ENCODE measurements around the gene FRAS1. TPM values are rescaled to one million over a fixed set of nuclear protein-coding genes. Genes with fewer than 3 reads are reported as not detected.
A peak's percentile ranks its signal among the peaks of the same experiment; 100 is the strongest.

FRAS1 gene
- total RNA-seq, 4 donors from 2014 or later, result 3.1 to 11.4 (median 6.7) TPM

DNA sequence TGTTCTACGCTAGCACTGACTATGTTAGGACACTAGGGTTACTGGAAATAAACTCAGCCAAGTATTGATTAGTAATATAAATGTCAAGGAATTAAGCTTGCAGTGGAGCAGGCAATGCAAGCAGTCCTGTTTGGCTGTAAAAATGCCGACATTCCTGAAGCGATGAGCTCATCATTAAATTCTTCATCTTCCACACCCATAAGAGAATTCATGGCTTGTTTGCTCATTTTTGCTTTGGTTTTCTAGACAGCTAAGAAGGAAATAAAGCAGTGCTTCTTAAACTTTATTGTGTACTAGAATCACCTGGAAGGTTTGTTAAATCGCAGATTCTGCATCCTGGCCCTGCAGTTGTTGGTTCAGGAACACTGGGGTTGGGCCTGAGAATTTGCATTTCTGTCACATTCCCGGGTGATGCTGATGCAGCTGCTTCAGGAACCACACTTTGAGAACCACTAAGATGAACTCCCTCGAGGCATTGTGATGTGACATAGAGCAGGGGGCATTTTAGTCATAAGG is 512.2 kb downstream of the FRAS1 start:
- DNase-seq, result no peak
- no peaks in the 10 kb centered on the region for H3K9me3 ChIP-seq

DNA sequence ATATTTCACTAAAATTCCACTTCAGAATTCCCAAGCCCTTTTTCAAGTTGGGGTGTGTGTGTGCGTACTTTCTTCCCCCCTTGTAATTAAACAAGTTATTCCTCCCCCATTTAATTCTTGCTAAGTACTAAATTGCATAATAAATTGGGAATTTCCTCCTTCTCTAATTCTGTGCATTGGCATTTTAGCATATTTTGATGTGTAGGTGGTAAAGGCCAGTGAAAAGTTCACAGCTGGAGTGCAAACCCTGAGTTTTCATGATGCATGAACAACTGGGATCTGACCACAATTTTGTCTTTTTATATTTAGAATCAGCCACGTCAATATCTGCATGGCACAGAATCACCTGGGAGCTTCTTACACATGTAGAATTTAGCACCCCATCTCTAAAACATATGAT is 513.0 kb downstream of the FRAS1 start:
- Histone ChIP-seq H3K9me3 (no peaks in the 10 kb centered on the region), H3K36me3 (peaks cover 0 to 5% (median 0%) of the 10 kb centered on the region in 3 donors), H3K4me1 (peaks cover 0 to 32% (median 0%) of the 10 kb centered on the region in 3 donors), H3K27ac (peak overlapping the region in 1 of 4 donors; percentile 71), H3K4me3 (no peak overlapping the region), H3K27me3 (no peaks in the 10 kb centered on the region)
- no peak for DNase-seq
- intact Hi-C loops (cut with DNase I), result no loop called here
- TF ChIP-seq POLR2A (IDR thresholded peaks at IDR 0.05), result no peak
- TF ChIP-seq, protein P1, sequence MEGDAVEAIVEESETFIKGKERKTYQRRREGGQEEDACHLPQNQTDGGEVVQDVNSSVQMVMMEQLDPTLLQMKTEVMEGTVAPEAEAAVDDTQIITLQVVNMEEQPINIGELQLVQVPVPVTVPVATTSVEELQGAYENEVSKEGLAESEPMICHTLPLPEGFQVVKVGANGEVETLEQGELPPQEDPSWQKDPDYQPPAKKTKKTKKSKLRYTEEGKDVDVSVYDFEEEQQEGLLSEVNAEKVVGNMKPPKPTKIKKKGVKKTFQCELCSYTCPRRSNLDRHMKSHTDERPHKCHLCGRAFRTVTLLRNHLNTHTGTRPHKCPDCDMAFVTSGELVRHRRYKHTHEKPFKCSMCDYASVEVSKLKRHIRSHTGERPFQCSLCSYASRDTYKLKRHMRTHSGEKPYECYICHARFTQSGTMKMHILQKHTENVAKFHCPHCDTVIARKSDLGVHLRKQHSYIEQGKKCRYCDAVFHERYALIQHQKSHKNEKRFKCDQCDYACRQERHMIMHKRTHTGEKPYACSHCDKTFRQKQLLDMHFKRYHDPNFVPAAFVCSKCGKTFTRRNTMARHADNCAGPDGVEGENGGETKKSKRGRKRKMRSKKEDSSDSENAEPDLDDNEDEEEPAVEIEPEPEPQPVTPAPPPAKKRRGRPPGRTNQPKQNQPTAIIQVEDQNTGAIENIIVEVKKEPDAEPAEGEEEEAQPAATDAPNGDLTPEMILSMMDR (IDR thresholded peaks at IDR 0.05), result no peak
- 80 to 85% methylated on average over 2 of the region's 2 CpGs for WGBS, 2 donors

More for the DNA sequence above, 512.2 kb downstream of the FRAS1 start:
- H3K4me1 ChIP-seq, result peaks cover 0 to 37% (median 0%) of the 10 kb centered on the region in 3 donors
- WGBS, 2 donors, result 39 to 49% methylated on average over 6 of the region's 6 CpGs
- H3K4me3 ChIP-seq, result no peak overlapping the region
- H3K27me3 ChIP-seq, result no peaks in the 10 kb centered on the region
- H3K27ac ChIP-seq, result peak overlapping the region; percentile 35 to 71 (median 55)
- H3K36me3 ChIP-seq, result peaks cover 0 to 5% (median 0%) of the 10 kb centered on the region in 3 donors
- TF ChIP-seq, protein P1 (IDR thresholded peaks at IDR 0.05), result no peak
- no peak for TF ChIP-seq POLR2A (IDR thresholded peaks at IDR 0.05)
- intact Hi-C loops (cut with DNase I), result no loop called here

- peaks cover 0 to 8% (median 0%) of the 10 kb centered on the region in 3 donors for H3K36me3 ChIP-seq
- H3K4me3 ChIP-seq, result no peak overlapping the region
- peaks cover 0 to 29% (median 0%) of the 10 kb centered on the region in 3 donors for H3K4me1 ChIP-seq
- intact Hi-C loops (cut with DNase I), result no loop called here
- H3K27me3 ChIP-seq, result no peaks in the 10 kb centered on the region
- TF ChIP-seq, protein P1 (IDR thresholded peaks at IDR 0.05), result no peak
- no peak for TF ChIP-seq POLR2A (IDR thresholded peaks at IDR 0.05)
- H3K9me3 ChIP-seq, result no peaks in the 10 kb centered on the region
- no peak overlapping the region for H3K27ac ChIP-seq
- 89 to 94% methylated on average over 1 of the region's 1 CpG for WGBS, 2 donors
- DNase-seq, result no peak
Measured at GRCh38 chr4:78571804-78572203, 514.7 kb downstream of the FRAS1 start.

GRCh38 chr4:78578674-78579425 is 521.7 kb downstream of the FRAS1 start:
- Histone ChIP-seq H3K4me1 (peaks cover 0 to 22% (median 0%) of the 10 kb centered on the region in 3 donors), H3K27me3 (no peaks in the 10 kb centered on the region), H3K4me3 (no peak overlapping the region), H3K36me3 (peaks cover 0 to 8% (median 0%) of the 10 kb centered on the region in 3 donors), H3K9me3 (no peaks in the 10 kb centered on the region), H3K27ac (no peak overlapping the region)
- DNase-seq, result no peak
- intact Hi-C loops (cut with DNase I), result no loop called here
- TF ChIP-seq, protein P1 (IDR thresholded peaks at IDR 0.05), result no peak
- TF ChIP-seq POLR2A (IDR thresholded peaks at IDR 0.05), result no peak
- 92% methylated on average over 3 of the region's 3 CpGs for WGBS, 2 donors

DNA sequence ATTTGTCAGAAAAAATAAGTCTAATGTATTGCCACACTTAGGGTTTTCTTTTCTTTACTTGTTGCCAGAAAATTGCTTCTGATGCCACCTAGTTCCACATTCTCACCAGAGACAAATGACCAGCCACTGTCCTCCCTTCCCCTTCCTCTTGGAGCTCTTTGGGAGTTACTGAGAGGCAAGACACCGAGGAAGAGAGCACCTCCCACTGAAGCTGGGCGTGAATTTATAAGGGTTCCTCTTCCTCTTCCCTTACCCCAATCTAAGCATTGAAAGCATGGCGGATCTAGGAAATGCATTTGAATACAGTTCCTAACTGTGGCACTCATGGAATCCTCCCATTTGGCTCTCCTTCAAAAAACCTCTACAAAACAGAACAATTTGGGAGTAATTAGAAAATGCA is 524.5 kb downstream of the FRAS1 start:
- no peak for DNase-seq
- 68 to 69% methylated on average over 3 of the region's 3 CpGs for WGBS, 2 donors
- intact Hi-C loops (cut with DNase I), result no loop called here
- peaks cover 0 to 2% (median 0%) of the 10 kb centered on the region in 3 donors for H3K36me3 ChIP-seq
- peaks cover 0 to 29% (median 0%) of the 10 kb centered on the region in 3 donors for H3K4me1 ChIP-seq
- no peaks in the 10 kb centered on the region for H3K9me3 ChIP-seq
- H3K27ac ChIP-seq, result peak overlapping the region in 1 of 4 donors; percentile 80
- no peak overlapping the region for H3K4me3 ChIP-seq
- TF ChIP-seq, protein P1 (IDR thresholded peaks at IDR 0.05), result no peak
- TF ChIP-seq POLR2A (IDR thresholded peaks at IDR 0.05), result no peak
- no peaks in the 10 kb centered on the region for H3K27me3 ChIP-seq
